ENCODE results near the gene MIAT. TPM values are rescaled to one million over a fixed set of nuclear protein-coding genes. Genes with fewer than 3 reads are reported as not detected.
"Not testable (repeated sequence)": the region's sequence is repeated elsewhere in the genome, so short reads cannot be mapped to it uniquely, and the experiment has no call there.

The MIAT gene
- 0.13 TPM for polyA plus RNA-seq (ENCODE audit: insufficient read length)

DNA sequence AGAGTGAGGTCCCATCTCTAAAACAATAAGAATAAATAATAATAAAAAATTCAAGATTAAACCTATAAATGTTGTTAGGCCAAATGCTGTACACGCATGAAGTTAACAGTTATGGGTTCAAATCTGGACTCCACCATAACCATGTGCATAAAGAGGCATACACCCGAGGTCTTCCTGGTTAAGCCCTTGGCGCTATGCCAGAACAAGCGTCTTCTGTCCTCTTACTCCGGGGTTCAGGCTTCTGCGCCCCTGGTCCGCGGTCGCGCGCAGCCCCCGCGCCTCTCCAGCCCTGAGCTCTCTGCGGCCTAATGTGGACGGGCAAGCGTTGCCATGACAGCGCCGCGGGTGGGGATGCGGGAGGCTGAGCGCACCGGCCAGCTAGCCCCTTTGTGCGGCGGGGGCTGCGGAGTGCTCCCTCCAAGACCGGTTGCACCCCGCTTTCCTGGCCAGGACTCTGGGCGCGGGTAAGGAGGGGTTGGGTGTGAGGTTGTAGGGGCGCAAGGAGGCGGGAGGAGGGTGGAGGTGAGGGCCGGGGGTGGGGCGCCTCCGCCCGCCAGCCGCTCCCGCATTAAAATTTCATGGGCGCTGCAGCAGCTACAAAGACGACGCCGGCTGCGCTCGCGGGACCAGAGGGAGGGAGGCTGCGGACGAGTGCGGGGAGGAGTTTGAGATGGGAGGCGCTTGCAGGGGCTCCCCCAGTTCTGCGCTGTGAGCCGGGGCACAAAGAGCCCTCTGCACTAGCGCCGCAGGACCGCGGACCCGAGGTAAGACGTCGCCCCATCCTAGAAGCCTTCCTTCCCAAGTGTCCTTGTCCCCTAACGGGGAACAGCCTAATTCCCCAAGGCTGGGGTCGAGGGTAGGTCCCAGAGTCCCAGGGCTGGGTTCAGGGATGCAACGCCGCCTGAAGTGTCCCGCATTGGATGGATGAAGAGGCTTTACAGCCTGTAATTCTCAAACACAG is at the start of gene MIAT:
TSS of gene MIAT (plus strand) at position 698 of the 961 bp plus-strand sequence.
- DNase-seq, result no peak

GRCh38 chr22:26608129-26608528 is 49.3 kb upstream of the MIAT start:
- no peak for DNase-seq

DNA sequence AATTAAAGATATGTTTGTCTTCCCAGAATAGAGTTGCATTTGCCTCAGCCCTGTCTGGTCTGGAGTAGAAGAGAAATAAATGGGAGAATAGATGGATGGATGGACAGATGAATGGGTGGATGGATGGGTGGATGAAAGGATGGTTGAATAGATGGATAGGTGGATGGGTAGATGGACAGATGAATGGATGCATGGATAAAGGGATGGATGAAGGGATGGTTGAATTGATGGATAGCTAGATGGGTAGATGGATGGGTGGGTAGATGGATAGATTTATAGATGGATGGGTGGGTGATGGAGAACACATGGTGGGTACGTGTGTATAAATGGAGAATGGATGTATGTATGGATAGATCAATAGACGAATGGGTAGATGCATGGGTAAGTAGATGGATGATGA is 48.1 kb upstream of the MIAT start:
- no peak for DNase-seq

GRCh38 chr22:26610072-26610958 is 47.1 kb upstream of the MIAT start:
- no peak for DNase-seq

GRCh38 chr22:26610996-26611395 is 46.4 kb upstream of the MIAT start:
- no peak for DNase-seq

DNA sequence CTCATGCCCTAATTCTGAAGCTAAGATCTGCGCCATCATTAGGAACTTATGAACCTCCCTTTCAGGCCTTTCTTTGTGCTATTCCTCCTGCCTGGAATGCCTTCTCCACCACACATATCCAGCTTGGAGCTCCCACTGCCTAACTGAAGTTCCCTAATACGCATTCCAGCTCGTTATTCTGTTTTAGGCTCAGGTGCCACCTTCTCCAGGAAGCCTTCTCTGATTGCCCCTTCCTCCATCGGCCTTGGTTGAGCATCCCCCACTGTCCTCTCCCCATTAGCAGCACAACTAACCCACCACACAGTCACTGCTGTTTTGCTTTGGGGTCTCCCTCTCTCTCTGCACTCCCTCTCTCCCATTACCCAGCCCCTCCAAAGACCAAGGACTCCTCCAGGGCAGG is 44.7 kb upstream of the MIAT start:
- DNase-seq, result no peak

DNA sequence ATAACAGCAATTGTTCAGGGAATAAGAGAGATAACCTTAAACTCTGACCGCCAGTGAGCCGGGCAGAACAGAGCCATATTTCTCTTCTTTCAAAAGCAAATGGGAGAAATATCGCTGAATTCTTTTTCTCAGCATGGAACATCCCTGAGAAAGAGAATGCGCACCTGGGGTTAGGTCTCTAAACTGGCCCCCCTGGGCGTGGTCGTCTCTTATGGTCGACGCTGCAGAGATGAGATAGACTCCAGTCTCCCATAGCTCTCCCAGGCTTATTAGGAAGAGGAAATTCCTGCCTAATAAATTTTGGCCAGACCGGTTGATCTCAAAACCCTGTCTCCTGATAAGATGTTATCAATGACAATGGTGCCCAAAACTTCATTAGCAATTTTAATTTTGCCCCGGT is 43.6 kb upstream of the MIAT start:
- DNase-seq, result not testable (repeated sequence)

- DNase-seq, result no peak
Observed at GRCh38 chr22:26614322-26614721, 43.1 kb upstream of the MIAT start.

- DNase-seq, result no peak
Observed at GRCh38 chr22:26615149-26615548, 42.2 kb upstream of the MIAT start.

DNA sequence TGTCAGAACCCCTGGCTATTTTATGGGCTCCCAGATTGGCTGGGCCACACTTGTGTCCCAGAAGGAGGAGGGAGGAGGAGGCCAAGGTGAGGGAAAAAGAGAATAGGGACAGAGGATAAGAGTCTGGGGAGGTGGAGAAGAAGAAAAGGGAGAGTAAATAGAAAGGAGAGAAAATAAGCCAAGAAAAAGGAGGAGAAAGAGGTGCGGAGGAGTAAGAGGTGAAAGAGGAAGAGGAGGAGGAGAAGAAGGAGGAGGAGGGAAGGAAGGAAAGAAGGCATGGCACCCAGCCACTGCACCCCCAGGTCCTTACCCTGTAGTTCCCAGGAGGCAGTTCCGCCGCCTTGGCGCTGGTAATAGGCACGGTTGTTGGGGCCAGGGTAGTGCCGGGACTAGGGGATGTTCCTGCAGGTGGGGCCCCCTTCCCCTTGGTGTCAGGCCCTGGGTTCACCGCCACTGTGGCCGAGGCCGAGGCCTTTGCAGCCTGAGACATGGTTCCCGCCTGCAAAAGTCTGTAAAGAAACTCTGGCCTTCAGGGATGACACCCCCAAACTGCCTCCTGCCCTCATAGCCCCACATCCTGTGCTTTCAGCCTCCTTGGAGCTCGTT is 41.5 kb upstream of the MIAT start:
- no peak for DNase-seq

- DNase-seq, result no peak
Observed at GRCh38 chr22:26616650-26617049, 40.7 kb upstream of the MIAT start.

- DNase-seq, result no peak
Observed at GRCh38 chr22:26617271-26618199, 39.9 kb upstream of the MIAT start, which contains the start of gene CRYBB1. TSS of gene CRYBB1 (minus strand) at chr22:26618027. CDS start at chr22:26616319, 1,708 bp downstream.

DNA sequence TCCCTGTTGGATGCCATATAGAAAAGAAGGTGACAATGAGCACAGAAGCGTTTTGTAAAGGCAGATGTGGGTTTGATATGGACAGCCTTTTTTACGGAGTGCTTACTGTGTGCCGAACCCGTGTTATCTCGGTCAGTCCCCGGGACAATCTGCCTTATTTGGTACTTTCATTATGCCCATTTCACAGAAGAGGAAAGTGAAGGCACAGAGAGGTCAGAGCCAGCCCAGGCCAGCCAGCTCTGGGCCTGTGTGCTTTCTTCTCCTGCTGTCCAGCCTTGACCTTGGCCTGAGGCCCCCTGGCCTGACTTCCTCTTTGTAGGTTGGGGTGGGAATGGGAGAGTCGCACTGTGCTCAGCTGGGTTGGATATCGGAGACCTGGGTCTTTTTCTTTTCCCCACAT is 38.9 kb upstream of the MIAT start:
- DNase-seq, result no peak

DNA sequence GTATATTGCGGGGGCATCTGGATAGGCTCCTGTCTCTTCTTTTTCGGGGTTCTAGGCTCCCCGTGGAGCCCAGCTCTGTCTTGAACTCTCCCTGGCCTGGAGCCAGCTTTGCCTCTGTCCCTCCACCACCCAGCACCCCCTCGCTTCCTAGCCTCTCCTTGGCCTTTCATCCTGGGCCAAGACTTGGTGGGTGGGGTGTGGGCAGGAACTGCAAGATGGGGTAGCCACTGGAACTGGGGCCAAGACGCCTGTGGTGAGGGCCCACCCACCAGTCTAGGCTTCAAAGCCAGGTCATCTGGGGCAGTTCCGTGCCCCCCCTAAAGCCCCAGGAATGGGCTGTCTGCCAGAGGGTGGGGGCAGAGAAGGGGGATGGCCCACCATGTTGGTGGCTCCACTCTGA is 37.9 kb upstream of the MIAT start:
- no peak for DNase-seq

GRCh38 chr22:26620197-26620596 is 37.2 kb upstream of the MIAT start:
- no peak for DNase-seq

DNA sequence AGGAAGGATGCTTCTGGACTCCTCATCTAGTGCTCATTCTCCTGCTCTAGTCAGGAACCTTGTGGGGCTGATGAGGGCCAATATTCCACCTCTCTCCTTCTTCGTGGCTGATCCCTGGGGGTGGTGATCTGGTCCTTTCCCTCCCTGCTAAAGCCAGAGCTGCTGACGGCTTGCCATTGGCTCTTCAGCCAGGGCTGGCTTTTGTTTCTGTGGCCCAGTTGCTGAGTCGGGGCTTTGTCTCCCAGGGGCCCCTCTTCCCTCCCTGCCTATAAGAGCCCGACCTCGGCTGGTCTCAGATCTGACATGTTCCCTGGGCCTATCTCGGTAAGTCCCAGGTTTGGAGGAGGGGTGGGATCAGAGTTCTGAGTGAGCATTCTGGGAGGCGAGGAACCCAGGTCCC is 35.7 kb upstream of the MIAT start, which contains the start of gene CRYBA4:
TSS of gene CRYBA4 (plus strand) at position 301 of the 400 bp plus-strand sequence. CDS start 634 bp downstream, outside the sequence.
- DNase-seq, result no peak

DNA sequence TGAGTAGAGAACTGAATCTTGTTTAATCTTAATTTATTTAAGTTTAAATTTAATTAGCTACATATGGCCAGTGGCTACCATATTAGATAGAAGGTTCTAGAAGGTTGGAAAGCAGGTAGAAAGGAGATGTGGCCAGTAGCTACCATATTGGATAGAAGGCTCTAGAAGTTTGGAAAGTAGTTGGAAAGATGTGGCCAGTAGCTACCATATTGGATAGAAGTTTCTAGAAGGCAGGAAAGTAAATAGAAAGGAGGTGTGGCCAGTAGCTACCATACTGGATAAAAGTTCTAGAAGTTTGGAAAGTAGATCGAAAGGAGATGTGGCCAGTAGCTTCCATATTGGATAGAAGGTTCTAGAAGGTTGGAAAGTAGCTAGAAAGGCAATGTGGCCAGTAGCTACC is 33.4 kb upstream of the MIAT start:
- DNase-seq, result no peak

DNA sequence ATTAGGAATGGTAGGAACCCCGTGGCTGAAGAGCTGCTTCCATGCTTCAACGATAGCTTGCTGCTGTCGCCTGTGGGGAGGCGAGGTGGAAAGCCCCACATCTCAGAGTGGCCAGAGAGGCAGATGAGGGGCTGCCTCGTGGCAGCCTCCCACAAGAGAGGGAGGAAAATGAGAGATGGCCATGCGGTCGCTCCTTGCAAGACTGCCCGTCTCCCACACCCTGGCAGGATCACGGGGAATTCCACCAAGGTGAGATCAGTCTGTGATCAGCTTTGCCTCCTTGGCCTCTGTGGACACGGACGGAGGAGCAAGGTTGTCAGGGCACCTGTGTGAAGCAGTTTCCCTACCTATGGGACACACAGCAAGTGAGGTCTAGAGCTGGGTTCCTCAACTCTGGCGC is 32.6 kb upstream of the MIAT start:
- DNase-seq, result no peak

DNA sequence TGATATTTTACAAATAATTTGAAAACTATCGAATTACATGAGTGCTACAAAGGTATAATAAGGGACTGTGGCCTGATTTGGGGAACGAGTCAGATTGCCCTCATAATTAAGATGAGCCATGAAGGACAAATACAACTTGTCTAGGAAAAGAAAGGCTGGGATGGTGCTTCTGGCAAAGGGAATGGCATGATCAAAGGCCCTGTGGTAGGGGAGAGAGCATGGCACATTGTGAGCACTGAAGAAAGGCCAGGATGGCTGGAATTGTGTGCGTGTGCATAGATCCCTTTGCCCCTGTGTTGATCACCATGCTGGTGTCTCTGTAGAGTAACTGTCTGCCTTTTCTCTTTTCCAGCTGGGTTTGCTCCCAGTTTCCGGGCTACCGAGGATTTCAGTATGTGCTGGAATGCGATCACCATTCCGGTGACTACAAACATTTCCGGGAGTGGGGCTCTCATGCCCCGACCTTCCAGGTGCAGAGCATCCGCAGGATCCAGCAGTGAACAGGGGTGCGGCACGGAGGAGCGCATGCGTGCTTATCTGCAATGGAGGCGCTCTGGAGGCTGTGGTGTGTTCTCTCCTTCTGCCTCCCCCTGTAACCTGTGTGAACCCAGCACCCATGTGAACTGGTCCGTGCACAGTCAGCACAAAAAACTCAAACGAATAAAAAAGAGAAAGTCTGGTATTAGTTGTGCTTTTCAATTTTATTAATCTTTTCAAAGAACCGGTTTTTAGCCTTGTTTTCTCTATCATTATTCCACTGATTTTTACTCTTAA is 27.2 kb upstream of the MIAT start:
- no peak for DNase-seq

DNA sequence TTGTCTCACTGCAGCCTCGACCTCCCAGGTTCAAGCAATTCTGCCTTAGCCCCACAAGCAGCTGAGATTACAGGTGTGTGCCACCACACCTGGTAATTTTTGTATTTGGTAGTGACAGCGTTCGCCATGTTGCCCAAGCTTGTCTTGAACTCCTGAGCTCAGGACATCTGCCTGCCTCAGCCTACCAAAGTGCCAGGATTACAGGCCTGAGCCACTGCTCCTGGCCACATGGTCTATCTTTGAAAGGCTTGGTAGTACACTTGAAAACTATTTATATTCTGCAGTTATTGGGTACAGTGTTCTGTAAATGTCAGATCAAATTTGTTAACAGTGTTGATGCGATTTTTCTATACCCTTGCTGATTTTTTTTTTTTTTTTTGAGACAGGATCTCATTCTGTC is 26.1 kb upstream of the MIAT start:
- DNase-seq, result no peak
